Retina (tissue), 1 donor: ENCODE measurements around the gene SDCCAG8.

Source experiments
- DNase-seq: peaks from one replicate; pipeline ENCODE4 v3.0.0-alpha.2; 2016

Gene SDCCAG8

GRCh38 chr1:243465738-243466137 lies 209.9 kb downstream of the SDCCAG8 start:
- DNase-seq: no peak

- no peak for DNase-seq
Observed at GRCh38 chr1:243469497-243469896, 213.7 kb downstream of the SDCCAG8 start.

- peak; percentile 67 for DNase-seq
Observed at GRCh38 chr1:243470502-243470901, 214.7 kb downstream of the SDCCAG8 start.

GRCh38 chr1:243471026-243471685 lies 215.3 kb downstream of the SDCCAG8 start:
- peak; percentile 84 for DNase-seq

- peak; percentile 39 for DNase-seq
Observed at GRCh38 chr1:243471754-243472745, 216.2 kb downstream of the SDCCAG8 start.

- DNase-seq: peak; percentile 78
Observed at GRCh38 chr1:243473227-243474135, 217.6 kb downstream of the SDCCAG8 start.

- peak; percentile 84 for DNase-seq
Observed at GRCh38 chr1:243474136-243474881, 218.5 kb downstream of the SDCCAG8 start.

- DNase-seq: peak; percentile 63
Observed at GRCh38 chr1:243474906-243475305, 219.1 kb downstream of the SDCCAG8 start.

- DNase-seq: peak; percentile 76
Observed at GRCh38 chr1:243475966-243476365, 220.1 kb downstream of the SDCCAG8 start.

- DNase-seq: no peak
Observed at GRCh38 chr1:243477731-243478290, 222.0 kb downstream of the SDCCAG8 start.

GRCh38 chr1:243481101-243481500 lies 225.3 kb downstream of the SDCCAG8 start:
- DNase-seq: no peak

GRCh38 chr1:243482141-243483022 lies 226.5 kb downstream of the SDCCAG8 start:
- peak; percentile 81 for DNase-seq

- peak; percentile 73 for DNase-seq
Observed at GRCh38 chr1:243483071-243483771, 227.4 kb downstream of the SDCCAG8 start.

GRCh38 chr1:243483952-243484351 lies 228.1 kb downstream of the SDCCAG8 start:
- no peak for DNase-seq

- no peak for DNase-seq
Observed at GRCh38 chr1:243487036-243487648, 231.3 kb downstream of the SDCCAG8 start.

GRCh38 chr1:243487649-243488227 lies 231.9 kb downstream of the SDCCAG8 start:
- no peak for DNase-seq

- DNase-seq: no peak
Observed at GRCh38 chr1:243488459-243489157, 232.8 kb downstream of the SDCCAG8 start.

- no peak for DNase-seq
Observed at GRCh38 chr1:243489158-243489527, 233.3 kb downstream of the SDCCAG8 start.
